GM19324 (cell line): ENCODE data around the gene EML3.
"Not testable (repeated sequence)": the region's sequence is repeated elsewhere in the genome, so short reads cannot be mapped to it uniquely, and the experiment has no call there.

Experiments
- ATAC-seq: cut with Tn5 transposase; IDR thresholded peaks from one replicate; pipeline ENCODE4 v1.9.1; 2021; ENCODE audit warnings: mild to moderate bottlenecking, moderate library complexity; ENCODE audit not compliant: unreplicated experiment, low FRiP score

EML3 gene

GRCh38 chr11:62601122-62601371, 11.5 kb downstream of the EML3 start:
- ATAC-seq, result no peak

DNA sequence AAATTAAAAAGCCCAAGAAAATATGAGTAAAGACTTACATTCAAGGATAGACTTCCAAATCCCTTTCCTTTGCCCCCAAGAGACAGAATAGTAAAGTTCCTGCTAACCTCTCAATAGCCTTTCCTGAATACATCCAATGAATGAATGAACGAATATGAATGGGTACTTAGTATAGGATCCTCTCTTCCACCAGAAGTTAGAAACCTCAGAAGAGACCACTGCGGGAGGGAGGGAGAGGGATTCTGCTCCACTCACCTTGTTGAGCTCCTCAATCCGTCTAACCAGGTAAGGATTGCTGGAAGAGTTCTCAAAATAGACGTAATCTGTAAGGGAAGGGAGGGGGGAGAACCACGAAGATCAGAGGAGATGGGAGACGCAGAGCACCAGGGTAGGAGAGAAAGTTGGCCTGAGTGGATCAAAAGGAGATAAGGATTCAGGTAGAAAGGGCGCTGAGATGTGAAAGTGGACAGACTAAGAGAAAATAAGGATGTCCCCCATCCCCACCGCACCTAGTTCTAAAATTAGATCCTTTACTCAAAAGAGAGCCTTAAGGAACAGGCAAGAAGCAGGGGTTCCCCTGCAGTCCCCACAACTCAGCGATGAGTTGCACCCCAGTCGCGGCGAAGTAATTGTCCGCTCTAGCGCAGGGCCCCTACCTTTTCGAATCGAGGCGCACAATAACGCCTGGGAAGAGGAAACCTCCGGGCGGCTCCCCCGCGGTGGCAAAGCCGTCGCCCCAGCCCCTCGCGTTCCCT, 12.0 kb downstream of the EML3 start:
- no peak for ATAC-seq

DNA sequence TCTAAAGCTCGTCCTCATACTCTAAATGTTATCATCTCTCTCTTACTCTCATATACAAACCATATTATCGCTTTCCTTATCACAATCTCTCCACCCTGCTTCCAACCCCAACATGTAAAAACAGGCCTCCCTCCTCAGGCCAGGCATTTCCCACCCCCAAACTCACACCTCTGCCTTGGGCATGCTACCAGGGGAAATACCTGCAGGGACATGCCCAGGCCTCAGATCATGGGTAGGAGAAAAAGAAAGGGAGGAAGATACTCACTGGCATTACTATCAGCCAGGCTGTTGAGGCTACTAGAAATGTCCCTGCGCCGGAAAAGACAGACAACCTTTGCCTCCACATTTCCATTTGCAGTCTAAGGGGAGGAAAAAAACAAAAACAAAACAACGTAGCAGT, 12.7 kb downstream of the EML3 start:
- no peak for ATAC-seq

DNA sequence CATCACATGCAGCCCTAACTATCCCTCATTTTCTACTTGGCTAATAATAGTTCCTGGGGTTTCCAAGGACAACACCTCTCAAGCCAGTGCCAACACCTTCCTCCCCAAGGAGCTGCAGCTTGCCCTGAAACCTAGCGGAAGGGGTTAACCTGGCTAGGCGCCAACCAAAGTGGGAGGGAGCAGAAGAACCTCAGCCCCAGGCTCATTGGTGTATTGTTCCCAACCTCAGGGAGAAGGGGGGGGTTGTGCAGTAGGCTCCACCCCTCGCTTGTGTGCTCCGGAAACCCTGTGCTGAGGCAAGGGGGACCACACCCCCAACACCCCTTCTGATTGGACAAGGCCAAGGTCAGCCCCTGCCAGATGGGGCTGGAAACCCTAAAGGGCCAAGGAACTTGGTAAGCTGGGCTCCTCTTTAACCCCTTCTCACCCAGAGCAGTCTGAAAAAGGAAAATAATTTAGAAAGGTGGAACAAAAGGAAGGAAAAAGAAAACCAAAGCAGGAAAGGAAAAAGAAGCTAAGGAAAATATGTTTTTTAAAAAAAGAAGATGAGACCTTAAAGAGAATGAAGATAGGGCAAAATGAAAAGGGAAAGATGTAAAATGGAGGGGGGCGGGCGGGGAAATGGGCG, 13.4 kb downstream of the EML3 start:
- peak; percentile 40 for ATAC-seq

- ATAC-seq, result no peak
These were observed 17.5 kb downstream of the EML3 start for GRCh38 chr11:62595124-62595523.

GRCh38 chr11:62593434-62594044, 19.0 kb downstream of the EML3 start:
- ATAC-seq, result no peak

DNA sequence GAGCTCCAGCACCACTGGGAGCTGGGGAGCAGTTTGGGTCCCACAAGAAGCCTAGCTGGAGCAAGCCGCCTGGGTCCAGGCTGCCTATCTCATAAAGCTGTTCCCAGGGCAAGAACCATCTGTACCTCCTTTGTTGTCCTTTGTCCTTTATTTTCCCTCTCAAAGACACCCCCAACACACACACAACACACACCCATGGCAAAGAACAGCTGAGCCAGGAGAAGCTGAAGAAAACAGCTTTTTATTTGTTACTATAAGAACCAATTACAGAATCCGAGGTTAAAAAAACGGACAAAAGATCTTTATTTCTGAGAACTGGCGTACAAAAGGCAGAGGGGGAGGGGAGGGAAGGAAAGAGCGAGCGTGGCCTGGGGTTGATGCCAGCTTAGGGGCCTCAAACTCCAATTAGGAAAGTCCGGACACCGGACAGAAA, 19.6 kb downstream of the EML3 start:
- no peak for ATAC-seq

DNA sequence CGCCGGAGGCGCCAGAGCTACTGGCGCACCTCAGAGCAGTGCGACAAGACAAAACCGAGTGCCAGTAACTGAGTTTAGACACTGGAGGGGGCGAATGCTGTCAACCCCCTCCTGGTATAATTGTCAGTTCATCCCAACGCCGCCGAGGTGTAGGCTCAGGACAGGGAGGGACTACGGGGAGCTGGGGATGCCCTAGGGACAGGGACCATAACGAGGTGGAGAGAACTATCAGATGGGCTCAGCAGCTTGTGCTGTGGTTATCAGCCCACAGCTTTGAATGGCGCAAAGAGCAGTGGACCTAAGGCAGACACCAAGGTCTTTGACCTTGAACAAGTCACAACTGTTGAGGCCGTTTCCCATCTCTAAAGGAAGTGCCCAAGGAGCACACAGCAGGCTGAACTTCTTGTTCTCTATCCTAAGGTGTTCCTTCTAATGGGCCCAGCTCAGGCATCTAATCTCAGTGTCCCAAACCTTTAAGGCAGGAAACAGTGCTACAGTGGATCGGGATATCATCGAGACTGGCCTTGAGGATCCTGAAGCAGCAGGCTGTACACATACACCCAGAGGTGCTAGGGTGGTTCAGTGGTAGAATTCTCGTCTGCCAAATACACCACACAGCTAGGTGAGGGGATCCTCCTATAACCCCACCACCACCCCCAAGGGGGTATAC, 20.3 kb downstream of the EML3 start:
- no peak for ATAC-seq

DNA sequence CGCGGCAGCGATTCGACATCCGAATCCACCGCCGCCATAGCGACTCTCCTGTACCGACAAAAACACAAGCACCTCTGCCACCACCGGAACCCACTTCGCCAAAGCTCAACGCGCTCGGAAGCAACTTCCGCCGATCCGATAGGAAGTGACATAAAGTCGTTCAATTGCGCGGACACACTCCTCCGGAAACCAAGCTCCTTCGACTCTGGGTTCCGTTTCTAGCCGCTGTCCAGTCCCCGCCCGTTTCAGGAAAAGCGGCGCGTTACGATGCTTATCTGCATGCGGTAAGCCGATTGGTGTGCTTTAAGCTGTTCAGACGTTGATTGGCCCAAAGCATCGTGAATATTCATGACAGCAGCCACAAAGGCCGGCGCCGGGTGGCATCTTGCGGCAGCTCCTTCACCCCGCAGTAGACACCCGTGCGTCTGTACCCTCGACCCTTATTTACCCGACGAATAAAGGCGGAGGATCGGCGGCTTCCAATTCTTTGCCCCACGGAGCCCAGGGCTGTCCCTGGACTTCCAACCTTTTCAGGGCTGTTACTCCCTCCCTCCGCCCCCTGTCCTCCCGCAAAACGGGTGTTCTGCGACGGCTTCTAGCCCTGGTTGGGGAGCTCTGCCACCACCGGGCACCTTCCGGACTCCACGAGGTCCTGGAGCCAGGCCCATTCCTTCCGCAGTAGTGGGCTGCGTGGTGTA, 21.0 kb downstream of the EML3 start, which contains the start of gene TUT1:
TSS of gene TUT1 (minus strand) at position 76 of the 698 bp plus-strand sequence. CDS start at position 38, 38 bp downstream.
- peak; percentile 88 for ATAC-seq

- ATAC-seq, result no peak
These were observed 23.5 kb downstream of the EML3 start for GRCh38 chr11:62588966-62589637.

- not testable (repeated sequence) for ATAC-seq
These were observed 27.2 kb downstream of the EML3 start for GRCh38 chr11:62585356-62585755.

DNA sequence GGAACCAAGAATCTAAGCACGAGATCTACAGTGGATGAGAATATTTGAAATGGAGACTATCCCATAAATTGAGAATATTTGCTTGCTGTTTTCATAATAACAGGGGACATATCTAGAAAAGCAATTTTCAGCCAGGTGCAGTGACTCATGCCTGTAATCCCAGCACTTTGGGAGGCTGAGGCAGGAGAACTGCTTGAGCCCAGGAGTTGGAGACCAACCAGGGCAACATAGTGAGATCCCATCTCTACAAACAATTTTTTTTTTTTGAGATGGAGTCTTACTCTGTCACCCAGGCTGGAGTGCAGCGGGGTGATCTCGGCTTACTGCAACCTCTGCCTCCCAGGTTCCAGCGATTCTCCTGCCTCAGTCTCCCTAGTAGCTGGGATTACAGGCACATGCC, 30.8 kb downstream of the EML3 start:
- not testable (repeated sequence) for ATAC-seq

- no peak for ATAC-seq
These were observed 31.4 kb downstream of the EML3 start for GRCh38 chr11:62580959-62581715.

GRCh38 chr11:62579252-62579651, 33.3 kb downstream of the EML3 start:
- no peak for ATAC-seq

DNA sequence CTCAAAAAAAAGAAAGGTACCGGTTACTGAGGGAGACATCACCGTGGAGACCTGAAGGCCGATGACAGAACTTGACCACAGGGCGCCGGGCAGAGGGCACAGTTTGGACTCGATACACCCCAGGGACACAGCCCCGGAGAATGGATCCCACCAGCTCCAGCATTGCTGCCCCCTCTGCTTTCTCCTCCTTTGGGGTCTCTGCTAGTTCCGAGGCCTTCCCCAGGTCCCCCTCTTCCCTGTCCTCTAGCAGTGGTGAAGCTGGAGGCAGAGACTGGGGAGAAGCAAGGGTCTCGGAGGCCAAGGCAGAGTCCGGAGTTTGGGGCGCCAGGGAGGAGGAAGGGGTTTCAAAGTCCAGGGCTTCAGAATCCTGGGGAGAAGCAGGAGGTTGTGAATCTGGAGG, 34.0 kb downstream of the EML3 start:
- ATAC-seq, result no peak

- ATAC-seq, result no peak
These were observed 35.4 kb downstream of the EML3 start for GRCh38 chr11:62577046-62577714.

GRCh38 chr11:62575837-62576236, 36.7 kb downstream of the EML3 start:
- no peak for ATAC-seq

GRCh38 chr11:62575156-62575555, 37.4 kb downstream of the EML3 start:
- no peak for ATAC-seq
